A673 (cell line): Measurements from ENCODE around the gene EPB41L4A. TPM values are rescaled to one million over a fixed set of nuclear protein-coding genes. Genes with fewer than 3 reads are reported as not detected.

Experiments used
- BruUV-seq: library from RNA; stranded (reverse); fragments of 400-500 nt; replicated peaks from 2 replicates; lab custom pipeline; 2021; lab: Mats Ljungman, UMichigan
- CTCF ChIA-PET: fragments of 300-600 bp; sonication (Branson Sonifier 250); formaldehyde crosslinking; loops from one replicate; lab custom pipeline; 2022; ENCODE audit warnings: antibody characterized with exemption; lab: Charles Lee
- POLR2A ChIA-PET: fragments of 300-600 bp; sonication (Branson Sonifier 250); formaldehyde crosslinking; loops from one replicate; lab custom pipeline; 2022; ENCODE audit warnings: antibody characterized with exemption; ENCODE audit not compliant: low non-redundant PET; lab: Charles Lee
- DNase-seq: peaks from one replicate; pipeline ENCODE4 v3.0.0-alpha.2; 2015; ENCODE audit warnings: low spot score
- H3K27ac ChIP-seq: fragments of 200-600 bp; sonication (generic); 2 replicates; pipeline ENCODE4 v1.5.1; 2016; ENCODE audit warnings: mixed run types, low read depth, mild to moderate bottlenecking, mixed read lengths, antibody characterized with exemption, low read length; ENCODE audit not compliant: poor library complexity, severe bottlenecking
- H3K27me3 ChIP-seq: fragments of 200-600 bp; sonication (generic); replicated peaks from 2 replicates; pipeline ENCODE4 v1.6.1; 2017; ENCODE audit warnings: mixed run types, low read depth, mild to moderate bottlenecking, mixed read lengths, antibody characterized with exemption, low read length; ENCODE audit not compliant: insufficient read depth, poor library complexity
- H3K36me3 ChIP-seq: fragments of 200-600 bp; sonication (generic); 2 replicates; pipeline ENCODE4 v1.6.1; 2016; ENCODE audit warnings: mixed run types, mild to moderate bottlenecking, mixed read lengths, antibody characterized with exemption, low read length; ENCODE audit not compliant: insufficient read depth, poor library complexity, severe bottlenecking
- H3K4me1 ChIP-seq: fragments of 200-600 bp; sonication (generic); 2 replicates; pipeline ENCODE4 v1.6.1; 2017; ENCODE audit warnings: mixed run types, mild to moderate bottlenecking, mixed read lengths, antibody characterized with exemption, low read length; ENCODE audit not compliant: insufficient read depth, poor library complexity, severe bottlenecking
- H3K4me3 ChIP-seq: fragments of 200-600 bp; sonication (generic); 2 replicates; pipeline ENCODE4 v1.5.1; 2016; ENCODE audit warnings: low read depth, mixed run types, mild to moderate bottlenecking, mixed read lengths, low read length; ENCODE audit not compliant: poor library complexity, severe bottlenecking
- H3K9me3 ChIP-seq: fragments of 200-600 bp; sonication (generic); 2 replicates; pipeline ENCODE4 v1.6.1; 2016; ENCODE audit warnings: mixed run types, low read depth, mild to moderate bottlenecking, mixed read lengths, antibody characterized with exemption, low read length; ENCODE audit not compliant: poor library complexity, severe bottlenecking
- EZH2 ChIP-seq: fragments of 200-600 bp; sonication (generic); IDR thresholded peaks from 2 replicates; pipeline ENCODE4 v1.6.1; 2017; ENCODE audit warnings: borderline replicate concordance, low read depth, mild to moderate bottlenecking, mixed read lengths, antibody characterized with exemption, low read length; ENCODE audit not compliant: poor library complexity, severe bottlenecking
- intact Hi-C: fragments of 100-400 bp; cut with micrococcal nuclease; formaldehyde crosslinking; loops from one replicate; pipeline ENCODE4 v1.10.0; 2022; ENCODE audit not compliant: unreplicated experiment
- total RNA-seq: library from RNA; stranded (reverse); gene quantifications from 2 replicates; pipeline ENCODE4 v1.2.3, GENCODE V29; 2021
- TF ChIP-seq, protein P1 (sequence below): fragments of 300-800, 200-600 bp; sonication (generic); conservative IDR thresholded peaks from 2 replicates; pipeline ENCODE4 v1.5.1; 2017; ENCODE audit warnings: low read depth, mild to moderate bottlenecking, antibody characterized with exemption, low read length, moderate library complexity, mixed read lengths

EPB41L4A gene
- total RNA-seq, 1 experiment from 2014 or later = not detected

DNA sequence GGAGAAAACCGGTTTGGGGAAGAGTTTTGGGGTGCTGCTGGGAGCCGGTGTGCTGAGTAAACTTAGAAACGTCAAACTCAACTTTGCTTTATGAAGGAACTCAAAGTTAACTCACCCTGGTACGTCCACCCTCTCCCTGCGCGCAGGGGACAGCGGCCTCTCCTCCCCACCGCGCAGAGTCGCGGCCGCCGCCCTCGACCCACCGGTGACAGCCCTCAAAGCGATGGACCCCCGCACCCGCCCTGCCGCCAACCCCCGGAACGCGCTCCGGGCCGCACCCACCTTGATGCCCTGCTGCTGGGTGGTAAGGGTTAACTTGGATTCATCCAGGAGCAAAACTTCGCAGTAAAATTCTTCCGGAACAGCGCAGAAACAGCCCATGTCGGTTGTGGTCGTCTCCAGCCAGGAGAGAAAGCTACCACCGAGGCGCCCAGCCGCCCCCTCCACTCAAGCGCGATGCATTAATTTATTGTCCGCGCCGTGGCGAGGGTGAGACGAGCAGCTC, 366 bp downstream of the EPB41L4A start:
- ChIA-PET CTCF (interaction anchor here (0.7 kb wide), 1 partner anchor 13 kb away, joined by 3 read pairs; no protein-coding TSS in a partner anchor), POLR2A (no interaction called here)
- peaks cover 80% of the 10 kb centered on the region for H3K27me3 ChIP-seq
- peaks cover 10% of the 10 kb centered on the region for H3K4me1 ChIP-seq
- no peak overlapping the region for H3K27ac ChIP-seq
- DNase-seq = no peak
- no peaks in the 10 kb centered on the region for H3K36me3 ChIP-seq
- H3K9me3 ChIP-seq = no peaks in the 10 kb centered on the region
- peak; percentile 83 for TF ChIP-seq EZH2
- TF ChIP-seq, protein P1, sequence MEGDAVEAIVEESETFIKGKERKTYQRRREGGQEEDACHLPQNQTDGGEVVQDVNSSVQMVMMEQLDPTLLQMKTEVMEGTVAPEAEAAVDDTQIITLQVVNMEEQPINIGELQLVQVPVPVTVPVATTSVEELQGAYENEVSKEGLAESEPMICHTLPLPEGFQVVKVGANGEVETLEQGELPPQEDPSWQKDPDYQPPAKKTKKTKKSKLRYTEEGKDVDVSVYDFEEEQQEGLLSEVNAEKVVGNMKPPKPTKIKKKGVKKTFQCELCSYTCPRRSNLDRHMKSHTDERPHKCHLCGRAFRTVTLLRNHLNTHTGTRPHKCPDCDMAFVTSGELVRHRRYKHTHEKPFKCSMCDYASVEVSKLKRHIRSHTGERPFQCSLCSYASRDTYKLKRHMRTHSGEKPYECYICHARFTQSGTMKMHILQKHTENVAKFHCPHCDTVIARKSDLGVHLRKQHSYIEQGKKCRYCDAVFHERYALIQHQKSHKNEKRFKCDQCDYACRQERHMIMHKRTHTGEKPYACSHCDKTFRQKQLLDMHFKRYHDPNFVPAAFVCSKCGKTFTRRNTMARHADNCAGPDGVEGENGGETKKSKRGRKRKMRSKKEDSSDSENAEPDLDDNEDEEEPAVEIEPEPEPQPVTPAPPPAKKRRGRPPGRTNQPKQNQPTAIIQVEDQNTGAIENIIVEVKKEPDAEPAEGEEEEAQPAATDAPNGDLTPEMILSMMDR = no peak
- intact Hi-C loops = no loop called here
- H3K4me3 ChIP-seq = peak overlapping the region; percentile 39
- BruUV-seq = no TSS peak

DNA sequence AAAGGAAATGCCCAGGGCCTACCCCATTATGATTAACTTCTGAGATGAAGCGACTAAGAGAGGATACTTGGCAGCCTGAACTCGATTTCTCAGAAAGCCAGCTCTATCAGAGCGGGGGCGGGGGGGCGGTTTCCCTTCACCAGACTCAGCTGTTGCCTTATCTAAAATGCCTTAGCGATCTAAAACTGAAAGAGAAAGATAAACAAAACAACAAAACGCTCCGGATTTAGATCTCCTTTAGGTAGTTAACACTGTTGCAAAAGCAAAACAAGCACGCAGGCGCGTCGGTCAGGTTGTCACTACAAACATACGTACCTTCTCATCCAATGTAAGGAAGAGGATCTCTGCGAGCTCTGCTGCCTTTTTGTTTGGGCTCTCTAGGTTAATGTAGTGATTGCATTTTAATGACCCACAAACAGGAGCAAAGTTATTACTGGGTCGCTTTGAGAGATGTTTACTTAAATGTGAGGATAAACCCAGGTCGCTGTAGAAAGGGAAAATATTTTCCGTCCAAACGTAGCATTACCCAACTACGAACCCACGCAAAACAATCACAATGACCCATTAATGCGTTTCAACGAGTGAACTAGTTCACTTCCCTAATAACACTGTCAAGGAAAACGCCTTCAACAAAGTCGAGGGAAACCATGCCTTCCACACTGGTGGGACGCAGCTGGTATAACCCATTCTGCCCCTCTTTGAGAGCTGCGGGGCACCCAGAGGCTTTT, 982 bp downstream of the EPB41L4A start:
- intact Hi-C loops = no loop called here
- Histone ChIP-seq H3K4me1 (peaks cover 10% of the 10 kb centered on the region), H3K27me3 (peaks cover 86% of the 10 kb centered on the region), H3K36me3 (no peaks in the 10 kb centered on the region), H3K9me3 (no peaks in the 10 kb centered on the region), H3K27ac (no peak overlapping the region), H3K4me3 (no peak overlapping the region)
- no peak for DNase-seq
- POLR2A ChIA-PET = no interaction called here
- TF ChIP-seq EZH2 = no peak
- TF ChIP-seq, protein P1 = no peak
- CTCF ChIA-PET = no interaction called here
- BruUV-seq = no TSS peak

DNA sequence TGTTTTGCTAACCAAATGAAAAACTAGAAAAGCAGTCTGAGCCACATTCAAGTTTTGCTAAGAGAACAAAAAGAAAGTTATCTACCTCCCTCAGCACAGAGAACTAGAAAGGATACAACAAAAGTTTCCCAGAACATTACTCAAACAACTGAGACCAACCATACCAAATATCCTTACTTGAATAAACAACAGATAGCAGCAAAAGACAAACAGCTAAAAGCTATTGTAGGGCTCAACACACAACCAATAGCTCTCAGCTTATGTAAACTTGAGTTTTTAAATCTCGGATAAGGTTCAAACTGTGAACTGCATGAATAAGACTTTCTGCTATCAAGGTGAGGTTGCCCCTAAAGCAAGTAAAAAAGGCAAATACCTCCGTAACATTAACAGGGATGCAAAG, 3.5 kb downstream of the EPB41L4A start:
- ChIA-PET POLR2A (no interaction called here), CTCF (no interaction called here)
- Histone ChIP-seq H3K9me3 (no peaks in the 10 kb centered on the region), H3K4me3 (no peak overlapping the region), H3K4me1 (peaks cover 10% of the 10 kb centered on the region), H3K36me3 (no peaks in the 10 kb centered on the region), H3K27ac (no peak overlapping the region), H3K27me3 (peaks cover 91% of the 10 kb centered on the region)
- BruUV-seq = no TSS peak
- DNase-seq = no peak
- intact Hi-C loops = no loop called here
- TF ChIP-seq, protein P1 = no peak
- TF ChIP-seq EZH2 = no peak
